DND-41 (cell line): ENCODE measurements around the gene FANK1.

Source experiments
- ATAC-seq: fragments of 200-7000 bp; cut with Tn5 transposase; 3 replicates; pipeline ENCODE4 v1.9.1; 2021; ENCODE audit warnings: low read depth; ENCODE audit not compliant: insufficient read depth
- DNase-seq: peaks from one replicate; pipeline ENCODE4 v3.0.0-alpha.2; 2020
- H2AFZ ChIP-seq: 2 replicates; pipeline ENCODE4 v1.6.0; 2012; ENCODE audit warnings: low read depth, low read length
- H3K27ac ChIP-seq: 2 replicates; pipeline ENCODE4 v1.5.1; 2012; ENCODE audit warnings: low read length, inconsistent platforms
- H3K27me3 ChIP-seq: fragments of 200-600 bp; sonication (generic); 2 replicates; pipeline ENCODE4 v1.6.0; 2012; ENCODE audit warnings: low read length, mild to moderate bottlenecking, inconsistent platforms; ENCODE audit not compliant: insufficient read depth, poor library complexity
- H3K36me3 ChIP-seq: 2 replicates; pipeline ENCODE4 v1.5.1; 2012; ENCODE audit warnings: low read length, inconsistent platforms; ENCODE audit not compliant: insufficient read depth
- H3K4me1 ChIP-seq: 2 replicates; pipeline ENCODE4 v1.5.1; 2012; ENCODE audit warnings: mild to moderate bottlenecking, low read length; ENCODE audit not compliant: insufficient read depth
- H3K4me2 ChIP-seq: 2 replicates; pipeline ENCODE4 v1.6.0; 2012; ENCODE audit warnings: mild to moderate bottlenecking, moderate library complexity, low read length, inconsistent platforms; ENCODE audit not compliant: insufficient read depth
- H3K4me3 ChIP-seq, 2 experiments: fragments of 200-600 bp in 1 of 2; shearing (Covaris generic) in 1 of 2; 2 replicates each; pipeline ENCODE4 v1.5.1; 2012 to 2016; ENCODE audit warnings: inconsistent platforms in 2 of 2, low read length in 2 of 2, mild to moderate bottlenecking in 2 of 2, low read depth in 1 of 2, moderate library complexity in 1 of 2
- H3K79me2 ChIP-seq: 2 replicates; pipeline ENCODE4 v1.6.0; 2012; ENCODE audit warnings: low read length, inconsistent platforms; ENCODE audit not compliant: insufficient read depth
- H3K9ac ChIP-seq: 2 replicates; pipeline ENCODE4 v1.6.0; 2012; ENCODE audit warnings: low read depth, mild to moderate bottlenecking, inconsistent platforms, low read length, moderate library complexity
- H3K9me3 ChIP-seq: 2 replicates; pipeline ENCODE4 v1.5.1; 2012; ENCODE audit warnings: low read length, moderate library complexity, mild to moderate bottlenecking, inconsistent platforms; ENCODE audit not compliant: insufficient read depth, severe bottlenecking
- H4K20me1 ChIP-seq: 2 replicates; pipeline ENCODE4 v1.6.0; 2012; ENCODE audit warnings: low read length; ENCODE audit not compliant: insufficient read depth
- CTCF ChIP-seq: IDR thresholded peaks from 2 replicates; pipeline ENCODE4 v1.5.1; 2012; ENCODE audit warnings: borderline replicate concordance, low read length, moderate library complexity, mild to moderate bottlenecking; ENCODE audit not compliant: poor library complexity, severe bottlenecking; ENCODE audit errors: extremely low read depth
- EZH2 ChIP-seq: IDR thresholded peaks from 3 replicates; pipeline ENCODE4 v1.6.1; 2012; ENCODE audit warnings: borderline replicate concordance, low read depth, mild to moderate bottlenecking, moderate library complexity, low read length, inconsistent platforms; ENCODE audit not compliant: severe bottlenecking

The FANK1 gene

GRCh38 chr10:125929618-125930017 is 33.3 kb downstream of the FANK1 start:
- no peaks in the 10 kb centered on the region for H3K36me3 ChIP-seq
- no peak overlapping the region for H3K4me2 ChIP-seq
- H3K9ac ChIP-seq: no peak overlapping the region
- no peaks in the 10 kb centered on the region for H3K27me3 ChIP-seq
- H3K27ac ChIP-seq: no peak overlapping the region
- no peak for TF ChIP-seq EZH2
- no peak for TF ChIP-seq CTCF
- H4K20me1 ChIP-seq: no peaks in the 10 kb centered on the region
- ATAC-seq (no peak), DNase-seq (no peak)
- no peaks in the 10 kb centered on the region for H3K4me1 ChIP-seq
- no peaks in the 10 kb centered on the region for H3K79me2 ChIP-seq
- no peaks in the 10 kb centered on the region for H3K9me3 ChIP-seq
- no peak overlapping the region for H3K4me3 ChIP-seq
- H2AFZ ChIP-seq: no peak overlapping the region

GRCh38 chr10:125933693-125934092 is 37.3 kb downstream of the FANK1 start:
- H3K4me3 ChIP-seq: no peak overlapping the region
- DNase-seq (no peak), ATAC-seq (no peak)
- H3K36me3 ChIP-seq: no peaks in the 10 kb centered on the region
- no peak overlapping the region for H3K4me2 ChIP-seq
- TF ChIP-seq CTCF (no peak), EZH2 (no peak)
- peaks cover 3% of the 10 kb centered on the region for H3K27me3 ChIP-seq
- no peak overlapping the region for H3K9ac ChIP-seq
- no peaks in the 10 kb centered on the region for H3K79me2 ChIP-seq
- no peaks in the 10 kb centered on the region for H4K20me1 ChIP-seq
- H2AFZ ChIP-seq: no peak overlapping the region
- no peak overlapping the region for H3K27ac ChIP-seq
- H3K9me3 ChIP-seq: no peaks in the 10 kb centered on the region
- H3K4me1 ChIP-seq: no peaks in the 10 kb centered on the region

DNA sequence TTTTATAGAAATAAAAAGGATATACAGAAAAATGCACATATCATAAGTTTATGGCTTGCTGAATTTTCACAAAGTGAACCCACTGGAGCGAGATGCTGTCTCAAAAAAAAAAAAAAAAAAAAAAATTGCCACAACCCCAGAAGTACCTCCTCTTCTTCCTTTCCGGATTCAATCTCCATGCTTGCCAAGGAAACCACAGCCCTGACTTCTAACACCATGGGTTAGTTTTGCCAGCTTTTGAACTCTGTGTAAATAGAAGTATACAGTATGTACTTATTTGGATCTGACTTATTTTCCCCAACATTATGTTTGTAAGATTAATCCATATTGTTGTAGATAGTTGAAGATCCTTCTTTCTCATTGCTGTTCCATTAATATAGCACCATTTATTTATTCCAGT is 40.0 kb downstream of the FANK1 start:
- TF ChIP-seq EZH2: no peak
- no peak for TF ChIP-seq CTCF
- DNase-seq: no peak
- no peak overlapping the region for H3K9ac ChIP-seq
- H3K27me3 ChIP-seq: peaks cover 3% of the 10 kb centered on the region
- H2AFZ ChIP-seq: no peak overlapping the region
- no peak overlapping the region for H3K4me2 ChIP-seq
- H3K27ac ChIP-seq: no peak overlapping the region
- H3K4me1 ChIP-seq: no peaks in the 10 kb centered on the region
- H3K79me2 ChIP-seq: no peaks in the 10 kb centered on the region
- H3K36me3 ChIP-seq: no peaks in the 10 kb centered on the region
- ATAC-seq: no peak; the same call in 2 of the 3 replicates
- H4K20me1 ChIP-seq: no peaks in the 10 kb centered on the region
- H3K4me3 ChIP-seq: no peak overlapping the region
- H3K9me3 ChIP-seq: no peaks in the 10 kb centered on the region

GRCh38 chr10:125940515-125940914 is 44.2 kb downstream of the FANK1 start:
- Histone ChIP-seq H3K36me3 (no peaks in the 10 kb centered on the region), H3K4me1 (no peaks in the 10 kb centered on the region), H3K9ac (no peak overlapping the region), H4K20me1 (no peaks in the 10 kb centered on the region), H3K27ac (no peak overlapping the region), H2AFZ (no peak overlapping the region), H3K79me2 (no peaks in the 10 kb centered on the region), H3K27me3 (no peaks in the 10 kb centered on the region), H3K4me2 (no peak overlapping the region), H3K4me3 (no peak overlapping the region), H3K9me3 (no peaks in the 10 kb centered on the region)
- no peak for ATAC-seq
- no peak for DNase-seq
- no peak for TF ChIP-seq EZH2
- TF ChIP-seq CTCF: no peak
